ENCODE measurements around the gene TMEM134.
A peak's percentile ranks its signal among the peaks of the same experiment; 100 is the strongest.

TMEM134 gene

DNA sequence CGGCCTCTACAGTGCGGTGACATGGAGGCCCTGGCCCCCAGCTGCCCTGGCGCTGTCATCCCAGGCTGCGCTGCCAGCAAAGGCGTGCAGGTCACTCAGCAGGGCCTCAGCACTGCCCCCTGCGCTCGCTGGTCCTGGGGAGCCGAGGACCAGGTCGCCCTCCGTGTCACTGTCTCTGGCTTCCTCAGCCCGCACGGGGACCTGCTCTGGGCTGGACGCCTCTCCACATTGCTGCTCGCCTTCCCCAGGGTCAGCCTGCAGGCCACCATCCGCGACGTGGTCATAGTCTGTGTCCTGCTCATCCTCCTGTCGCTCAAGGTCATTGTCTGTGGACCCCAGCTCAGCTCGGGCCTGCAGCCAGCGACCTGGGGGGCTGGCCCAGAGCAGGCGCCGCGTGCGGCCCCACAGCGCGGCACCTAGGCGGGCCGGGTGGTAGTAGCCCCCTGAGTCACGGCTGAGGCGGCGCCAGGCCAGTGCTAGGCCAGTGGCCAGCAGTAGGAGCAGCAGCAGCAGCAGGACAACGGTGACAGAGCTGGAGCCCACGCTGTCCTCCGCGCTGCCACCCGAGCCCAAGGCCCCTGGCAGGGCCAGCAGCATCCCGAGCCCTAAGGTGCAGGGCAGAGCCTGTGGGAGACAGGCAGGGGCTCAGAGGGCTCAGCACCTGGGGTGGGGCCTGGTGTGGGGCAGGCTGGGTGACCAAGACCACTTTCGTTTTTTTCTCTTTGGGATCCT, 33.2 kb downstream of the TMEM134 start:
- no peak for DNase-seq (ENCODE audit: low read depth)
- TF ChIP-seq, protein P1, sequence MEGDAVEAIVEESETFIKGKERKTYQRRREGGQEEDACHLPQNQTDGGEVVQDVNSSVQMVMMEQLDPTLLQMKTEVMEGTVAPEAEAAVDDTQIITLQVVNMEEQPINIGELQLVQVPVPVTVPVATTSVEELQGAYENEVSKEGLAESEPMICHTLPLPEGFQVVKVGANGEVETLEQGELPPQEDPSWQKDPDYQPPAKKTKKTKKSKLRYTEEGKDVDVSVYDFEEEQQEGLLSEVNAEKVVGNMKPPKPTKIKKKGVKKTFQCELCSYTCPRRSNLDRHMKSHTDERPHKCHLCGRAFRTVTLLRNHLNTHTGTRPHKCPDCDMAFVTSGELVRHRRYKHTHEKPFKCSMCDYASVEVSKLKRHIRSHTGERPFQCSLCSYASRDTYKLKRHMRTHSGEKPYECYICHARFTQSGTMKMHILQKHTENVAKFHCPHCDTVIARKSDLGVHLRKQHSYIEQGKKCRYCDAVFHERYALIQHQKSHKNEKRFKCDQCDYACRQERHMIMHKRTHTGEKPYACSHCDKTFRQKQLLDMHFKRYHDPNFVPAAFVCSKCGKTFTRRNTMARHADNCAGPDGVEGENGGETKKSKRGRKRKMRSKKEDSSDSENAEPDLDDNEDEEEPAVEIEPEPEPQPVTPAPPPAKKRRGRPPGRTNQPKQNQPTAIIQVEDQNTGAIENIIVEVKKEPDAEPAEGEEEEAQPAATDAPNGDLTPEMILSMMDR (IDR thresholded peaks at IDR 0.05; ENCODE audit: low read depth, low read length): no peak
- TF ChIP-seq POLR2A (IDR thresholded peaks at IDR 0.05; ENCODE audit: extremely low read depth, insufficient read length) (no peak), MYC (IDR thresholded peaks at IDR 0.05; ENCODE audit: low read depth, low read length) (no peak)
- TF ChIP-seq, protein P2, sequence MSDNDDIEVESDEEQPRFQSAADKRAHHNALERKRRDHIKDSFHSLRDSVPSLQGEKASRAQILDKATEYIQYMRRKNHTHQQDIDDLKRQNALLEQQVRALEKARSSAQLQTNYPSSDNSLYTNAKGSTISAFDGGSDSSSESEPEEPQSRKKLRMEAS (IDR thresholded peaks at IDR 0.05; ENCODE audit: low read depth, low read length): no peak
- H3K4me3 ChIP-seq (ENCODE audit: low read depth, low read length): peak overlapping the region; percentile 94

DNA sequence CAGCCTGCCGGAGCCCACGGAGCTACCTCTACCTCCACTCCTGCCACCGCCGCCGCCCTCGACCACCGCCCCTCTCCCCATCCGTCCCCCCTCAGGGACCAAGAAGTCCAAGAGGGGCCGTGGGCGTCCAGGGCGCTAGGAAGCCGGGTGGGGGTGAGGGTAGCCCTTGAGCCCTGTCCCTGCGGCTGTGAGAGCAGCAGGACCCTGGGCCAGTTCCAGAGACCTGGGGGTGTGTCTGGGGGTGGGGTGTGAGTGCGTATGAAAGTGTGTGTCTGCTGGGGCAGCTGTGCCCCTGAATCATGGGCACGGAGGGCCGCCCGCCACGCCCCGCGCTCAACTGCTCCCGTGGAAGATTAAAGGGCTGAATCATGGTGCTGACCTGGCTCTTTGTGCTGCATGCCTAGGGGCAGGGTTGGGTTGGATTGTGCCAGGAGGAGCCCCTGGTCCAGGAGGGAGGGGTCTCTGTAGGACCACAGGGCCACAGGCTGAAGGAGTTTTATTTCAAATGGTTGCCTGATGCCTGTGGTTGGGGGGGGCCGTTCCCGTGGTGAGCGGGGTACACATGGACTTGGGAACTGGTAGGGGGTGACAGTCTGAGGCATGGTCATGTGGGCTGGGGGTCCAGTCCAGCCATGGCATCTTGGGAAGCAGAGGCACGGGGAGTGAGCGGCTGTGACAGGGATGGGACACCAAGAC, 33.9 kb downstream of the TMEM134 start:
- TF ChIP-seq, protein P1 (IDR thresholded peaks at IDR 0.05; ENCODE audit: low read depth, low read length): no peak
- TF ChIP-seq POLR2A (IDR thresholded peaks at IDR 0.05; ENCODE audit: extremely low read depth, insufficient read length): no peak
- TF ChIP-seq MYC (IDR thresholded peaks at IDR 0.05; ENCODE audit: low read depth, low read length): no peak
- TF ChIP-seq, protein P2 (IDR thresholded peaks at IDR 0.05; ENCODE audit: low read depth, low read length): no peak
- peak; percentile 51 for DNase-seq (ENCODE audit: low read depth)
- peak overlapping the region; percentile 94 for H3K4me3 ChIP-seq (ENCODE audit: low read depth, low read length)

DNA sequence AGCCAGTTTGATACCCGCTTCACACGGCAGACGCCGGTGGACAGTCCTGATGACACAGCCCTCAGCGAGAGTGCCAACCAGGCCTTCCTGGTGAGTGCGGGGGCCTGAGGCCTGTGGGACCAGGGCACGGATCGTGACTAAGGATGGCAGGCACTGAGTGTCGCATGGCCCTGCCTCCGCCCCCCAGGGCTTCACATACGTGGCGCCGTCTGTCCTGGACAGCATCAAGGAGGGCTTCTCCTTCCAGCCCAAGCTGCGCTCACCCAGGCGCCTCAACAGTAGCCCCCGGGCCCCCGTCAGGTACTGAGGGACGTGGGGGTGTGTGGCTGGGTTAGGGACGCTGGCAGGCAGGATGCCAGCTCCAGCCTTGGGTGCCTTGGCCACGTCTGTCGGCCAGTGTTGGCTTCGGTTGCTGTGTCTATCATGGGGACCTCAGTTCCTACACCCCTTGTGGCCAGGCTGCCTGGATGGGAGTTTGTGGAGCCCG, 34.6 kb downstream of the TMEM134 start:
- peak; percentile 52 for DNase-seq (ENCODE audit: low read depth)
- no peak overlapping the region for H3K4me3 ChIP-seq (ENCODE audit: low read depth, low read length)
- TF ChIP-seq, protein P2 (IDR thresholded peaks at IDR 0.05; ENCODE audit: low read depth, low read length): no peak

DNA sequence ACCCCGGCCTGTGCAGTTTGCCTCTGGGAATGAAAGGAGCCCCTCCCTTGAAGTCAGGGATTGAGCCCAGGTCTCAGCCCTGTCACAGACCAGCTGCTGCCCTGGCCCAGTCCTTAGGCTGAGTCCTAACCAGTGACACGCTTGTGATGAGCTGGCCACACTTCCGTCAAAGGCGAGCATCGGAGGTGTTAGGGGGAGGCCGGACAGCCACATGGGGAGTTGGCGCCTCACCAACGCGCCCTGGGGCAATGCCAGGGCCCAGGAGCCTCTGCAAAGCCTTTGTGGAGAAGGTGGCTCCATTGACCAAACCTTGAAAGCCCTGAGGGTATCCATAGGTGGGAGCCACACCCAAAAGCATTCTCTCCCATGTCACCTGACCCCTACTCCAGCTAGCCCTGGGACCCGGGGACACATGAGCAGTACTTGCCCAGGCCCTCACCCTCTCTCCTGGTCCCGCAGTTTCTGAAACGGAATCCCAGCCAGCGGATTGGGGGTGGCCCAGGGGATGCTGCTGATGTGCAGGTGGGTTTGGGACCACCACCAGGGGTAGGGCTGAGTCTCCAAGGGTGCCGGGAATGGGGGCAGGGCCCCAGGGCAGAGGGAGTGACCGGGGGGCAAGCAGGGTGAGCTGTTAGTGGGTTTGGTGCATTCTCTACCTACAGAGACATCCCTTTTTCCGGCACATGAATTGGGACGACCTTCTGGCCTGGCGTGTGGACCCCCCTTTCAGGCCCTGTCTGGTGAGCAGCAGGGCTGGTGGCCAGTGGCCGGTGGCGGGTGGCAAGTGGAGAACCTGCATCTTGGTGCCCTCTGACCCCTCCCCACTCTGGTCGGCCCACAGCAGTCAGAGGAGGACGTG, 35.3 kb downstream of the TMEM134 start:
- H3K4me3 ChIP-seq (ENCODE audit: low read depth, low read length): no peak overlapping the region
- no peak for TF ChIP-seq POLR2A (IDR thresholded peaks at IDR 0.05; ENCODE audit: extremely low read depth, insufficient read length)
- TF ChIP-seq, protein P2 (IDR thresholded peaks at IDR 0.05; ENCODE audit: low read depth, low read length): no peak
- TF ChIP-seq, protein P1 (IDR thresholded peaks at IDR 0.05; ENCODE audit: low read depth, low read length): no peak
- TF ChIP-seq MYC (IDR thresholded peaks at IDR 0.05; ENCODE audit: low read depth, low read length): no peak
- peak; percentile 51 for DNase-seq (ENCODE audit: low read depth)

DNA sequence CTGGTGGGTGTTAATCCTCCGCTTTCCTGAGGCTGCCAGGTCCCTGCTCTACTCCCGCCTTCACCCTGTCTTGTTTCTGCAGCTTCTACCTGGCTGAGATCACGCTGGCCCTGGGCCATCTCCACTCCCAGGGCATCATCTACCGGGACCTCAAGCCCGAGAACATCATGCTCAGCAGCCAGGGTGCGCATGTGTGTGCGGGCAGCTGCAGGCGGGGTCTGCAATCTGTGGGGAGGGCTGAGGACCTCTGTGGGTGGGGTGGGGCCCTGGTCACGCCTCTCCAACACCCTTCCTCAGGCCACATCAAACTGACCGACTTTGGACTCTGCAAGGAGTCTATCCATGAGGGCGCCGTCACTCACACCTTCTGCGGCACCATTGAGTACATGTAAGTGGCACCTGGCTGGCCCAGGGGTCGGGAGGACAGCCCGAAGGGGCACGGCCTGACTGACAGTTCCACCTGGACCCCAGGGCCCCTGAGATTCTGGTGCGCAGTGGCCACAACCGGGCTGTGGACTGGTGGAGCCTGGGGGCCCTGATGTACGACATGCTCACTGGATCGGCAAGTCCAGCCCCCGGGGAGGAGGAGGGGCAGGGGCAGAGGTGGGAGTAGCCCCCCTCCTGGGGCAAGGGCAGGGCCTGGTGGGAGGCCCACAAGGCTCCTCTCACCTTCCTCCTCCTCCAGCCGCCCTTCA, 36.2 kb downstream of the TMEM134 start:
- no peak for TF ChIP-seq MYC (IDR thresholded peaks at IDR 0.05; ENCODE audit: low read depth, low read length)
- TF ChIP-seq POLR2A (IDR thresholded peaks at IDR 0.05; ENCODE audit: extremely low read depth, insufficient read length): no peak
- TF ChIP-seq, protein P1 (IDR thresholded peaks at IDR 0.05; ENCODE audit: low read depth, low read length): no peak
- TF ChIP-seq, protein P2 (IDR thresholded peaks at IDR 0.05; ENCODE audit: low read depth, low read length): no peak
- peak; percentile 45 for DNase-seq (ENCODE audit: low read depth)
- no peak overlapping the region for H3K4me3 ChIP-seq (ENCODE audit: low read depth, low read length)

All from NB4 (cell line).